GM21390 (cell line): ENCODE data around the gene BRD1.
"Not testable (repeated sequence)": the region's sequence is repeated elsewhere in the genome, so short reads cannot be mapped to it uniquely, and the experiment has no call there.

Experiments
- ATAC-seq: cut with Tn5 transposase; IDR thresholded peaks from one replicate; pipeline ENCODE4 v1.9.1; 2021; ENCODE audit not compliant: unreplicated experiment

BRD1 gene

GRCh38 chr22:49827271-49827852 lies 311 bp downstream of the BRD1 start:
- no peak for ATAC-seq

DNA sequence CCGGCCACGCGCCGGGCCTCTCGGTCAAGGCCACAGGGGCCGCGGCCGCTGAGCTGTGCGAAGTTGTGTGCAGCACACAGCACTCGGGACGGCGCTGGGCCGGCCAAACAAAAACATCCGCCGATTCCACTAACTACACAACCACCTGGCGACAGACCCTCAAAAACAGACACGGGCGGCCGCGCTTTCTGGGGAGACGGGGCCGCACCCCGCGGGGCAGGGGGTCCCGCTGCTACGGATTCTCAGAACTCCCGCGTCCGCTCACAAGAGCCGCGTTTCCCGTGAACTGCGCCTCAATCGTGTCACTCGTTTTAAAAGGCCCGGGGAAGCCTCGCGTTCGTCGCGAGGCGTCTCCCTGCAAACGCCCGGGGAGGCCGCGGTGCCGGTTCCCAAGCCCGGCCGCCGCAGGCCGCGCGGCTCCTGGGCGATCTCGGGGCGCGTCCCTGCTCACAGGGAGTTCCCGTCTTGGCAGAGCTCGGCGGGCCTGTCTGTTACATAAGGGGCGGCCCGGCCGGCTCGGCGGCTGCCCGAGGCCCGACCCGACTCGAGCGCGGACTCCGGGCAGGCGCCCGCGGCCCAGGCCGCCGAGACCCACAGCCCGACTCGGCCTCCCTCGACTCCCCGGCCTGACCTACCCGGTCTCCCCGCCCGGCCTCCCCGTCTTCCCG lies 936 bp downstream of the BRD1 start:
- ATAC-seq, result no peak

DNA sequence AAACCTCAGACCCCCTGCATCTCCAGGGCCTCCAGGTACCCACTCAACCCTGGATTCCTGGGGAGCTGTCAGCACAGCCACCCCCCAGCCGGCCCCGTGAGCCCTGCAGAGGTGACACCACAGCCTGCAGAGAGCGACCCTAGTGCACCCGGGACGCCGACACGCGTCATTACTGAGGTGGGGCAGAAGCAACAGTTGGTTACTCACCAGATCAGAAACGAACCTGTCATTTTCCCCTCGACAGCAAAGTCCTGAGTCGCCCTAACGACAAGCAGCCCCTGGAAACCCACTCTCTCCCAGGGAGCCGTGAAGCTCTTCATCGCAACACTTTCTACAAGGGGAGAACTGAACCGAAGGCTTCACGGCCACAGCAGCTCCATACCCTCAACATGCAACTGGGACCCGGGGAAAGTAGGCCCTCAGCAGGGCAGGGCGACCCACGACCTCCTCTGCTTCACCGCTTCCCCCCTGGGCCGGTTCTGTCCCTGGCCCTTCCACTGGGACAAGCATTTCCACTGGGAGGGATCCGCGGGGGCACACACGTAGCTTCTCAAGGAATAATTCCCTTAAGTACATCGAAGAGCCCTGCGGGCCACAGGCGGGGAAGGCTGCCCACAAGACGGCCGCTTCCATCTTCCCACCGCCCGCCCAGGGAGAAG lies 1.6 kb downstream of the BRD1 start:
- no peak for ATAC-seq

- ATAC-seq, result no peak
These were observed 2.2 kb downstream of the BRD1 start for GRCh38 chr22:49825436-49825835.

DNA sequence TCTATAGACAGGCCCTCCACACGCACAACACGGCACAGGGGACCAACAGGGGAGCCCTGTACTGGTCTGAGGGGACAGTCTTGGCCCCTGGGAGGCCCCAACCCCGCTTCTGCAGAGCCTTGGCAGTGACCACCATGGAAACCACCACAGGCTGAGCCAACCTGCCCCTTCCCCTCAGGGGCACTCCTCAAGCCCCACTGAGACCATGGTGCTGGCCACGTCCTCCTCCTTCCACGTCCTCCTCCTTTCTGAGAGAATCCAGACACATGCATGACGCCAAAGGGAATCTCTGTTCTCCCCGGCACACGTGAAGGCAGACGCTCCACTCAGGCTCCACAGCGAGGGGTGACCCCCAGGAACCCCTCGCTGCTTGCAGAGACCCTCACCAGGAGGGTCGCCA lies 2.7 kb downstream of the BRD1 start:
- ATAC-seq, result no peak

GRCh38 chr22:49824185-49824925 lies 3.3 kb downstream of the BRD1 start:
- no peak for ATAC-seq

DNA sequence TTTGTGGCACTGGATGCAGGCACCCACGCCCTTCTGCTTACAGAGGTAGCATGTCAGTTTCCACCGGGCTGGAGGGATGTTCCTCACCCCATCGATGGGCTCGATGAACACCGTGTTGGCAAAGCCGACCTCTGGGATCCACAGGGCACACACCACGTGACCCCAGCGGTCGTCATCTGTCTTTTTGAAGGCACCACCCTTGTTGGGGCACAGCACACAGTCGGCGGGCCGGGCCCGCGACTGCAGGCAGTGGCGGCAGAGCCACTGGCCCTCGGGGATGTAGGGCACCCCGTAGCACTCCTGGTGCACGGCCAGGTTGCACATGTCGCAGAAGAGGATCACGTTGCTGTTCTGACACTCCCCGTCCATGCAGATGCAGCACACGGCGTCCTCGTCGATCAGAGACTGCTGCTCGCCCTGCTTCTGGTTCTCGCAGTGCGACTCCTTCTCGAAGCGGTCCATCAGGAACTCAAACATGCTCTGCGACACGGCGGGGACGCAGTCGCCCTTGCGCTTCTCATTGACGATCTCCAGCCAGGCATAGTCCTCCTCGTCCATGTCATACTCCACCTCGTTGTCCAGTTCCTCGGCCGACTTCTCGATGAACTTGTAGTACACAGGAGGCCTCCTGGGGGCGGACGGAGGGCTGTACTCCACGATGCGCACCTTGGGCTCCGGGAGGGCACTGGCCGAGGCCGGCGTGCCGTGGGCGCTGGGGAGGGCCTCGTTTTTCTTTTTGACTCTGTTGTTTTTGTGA lies 4.2 kb downstream of the BRD1 start:
- no peak for ATAC-seq

- not testable (repeated sequence) for ATAC-seq
These were observed 5.9 kb downstream of the BRD1 start for GRCh38 chr22:49821741-49822140.

- no peak for ATAC-seq
These were observed 6.7 kb downstream of the BRD1 start for GRCh38 chr22:49820984-49821383.

DNA sequence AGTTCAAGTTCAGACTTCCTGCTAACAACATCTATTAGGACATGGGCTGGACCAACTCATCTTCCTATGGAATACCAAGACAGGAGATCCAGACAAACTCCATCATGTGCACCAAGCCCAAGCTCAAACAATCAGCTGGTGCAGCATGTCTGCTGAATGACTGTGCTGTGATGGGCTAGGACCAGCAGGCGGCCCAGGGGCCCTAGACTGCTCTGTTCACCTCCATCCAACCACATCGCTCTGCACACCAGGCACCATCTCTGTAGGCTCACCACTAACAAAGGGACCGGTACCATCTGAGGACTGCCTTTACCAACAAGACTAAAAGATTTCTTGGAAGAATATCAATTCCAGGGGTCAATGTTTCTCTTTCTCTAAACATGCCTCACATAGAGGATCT lies 10.3 kb downstream of the BRD1 start:
- ATAC-seq, result no peak

DNA sequence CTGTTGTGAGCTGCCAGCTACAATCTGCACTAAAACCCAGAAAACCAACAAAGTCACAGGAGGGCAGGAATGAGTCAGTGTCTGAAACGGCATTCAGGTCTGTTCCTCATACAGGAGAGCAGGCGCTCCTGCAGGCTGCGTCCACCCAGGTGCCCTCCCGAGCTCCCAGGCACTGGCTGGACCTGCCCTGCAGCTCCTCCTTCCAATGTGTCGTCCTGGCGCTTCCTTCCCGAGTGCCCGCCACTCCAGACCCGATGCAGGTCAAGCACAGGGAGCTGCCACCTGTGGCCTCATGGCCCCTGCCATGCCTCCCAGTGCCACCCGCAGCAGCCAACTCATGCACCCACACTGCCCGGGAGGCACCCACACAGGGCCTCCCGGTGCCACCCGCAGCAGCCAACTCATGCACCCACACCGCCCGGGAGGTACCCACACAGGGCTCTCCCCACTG lies 12.0 kb downstream of the BRD1 start:
- ATAC-seq, result no peak

GRCh38 chr22:49814856-49815255 lies 12.8 kb downstream of the BRD1 start:
- ATAC-seq, result no peak

GRCh38 chr22:49814164-49814686 lies 13.4 kb downstream of the BRD1 start:
- no peak for ATAC-seq

DNA sequence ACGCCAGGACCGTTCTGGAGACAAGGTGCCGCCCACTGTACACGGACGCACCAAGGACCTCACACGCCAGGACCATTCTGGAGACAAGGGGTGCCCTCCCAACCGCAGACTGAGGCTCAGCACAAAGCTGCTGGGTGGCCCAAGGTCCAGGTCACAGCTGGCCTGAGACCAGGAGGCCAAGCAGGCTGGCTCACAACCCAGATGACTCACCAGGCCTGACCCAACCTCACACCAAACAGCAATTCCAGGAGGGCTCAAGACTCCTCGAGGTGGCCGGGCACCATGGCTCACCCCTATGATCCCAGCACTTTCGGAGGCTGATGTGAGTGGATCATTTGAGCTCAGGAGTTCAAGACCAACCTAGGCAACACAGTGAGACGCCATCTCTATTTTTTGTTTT lies 14.8 kb downstream of the BRD1 start:
- ATAC-seq, result no peak

DNA sequence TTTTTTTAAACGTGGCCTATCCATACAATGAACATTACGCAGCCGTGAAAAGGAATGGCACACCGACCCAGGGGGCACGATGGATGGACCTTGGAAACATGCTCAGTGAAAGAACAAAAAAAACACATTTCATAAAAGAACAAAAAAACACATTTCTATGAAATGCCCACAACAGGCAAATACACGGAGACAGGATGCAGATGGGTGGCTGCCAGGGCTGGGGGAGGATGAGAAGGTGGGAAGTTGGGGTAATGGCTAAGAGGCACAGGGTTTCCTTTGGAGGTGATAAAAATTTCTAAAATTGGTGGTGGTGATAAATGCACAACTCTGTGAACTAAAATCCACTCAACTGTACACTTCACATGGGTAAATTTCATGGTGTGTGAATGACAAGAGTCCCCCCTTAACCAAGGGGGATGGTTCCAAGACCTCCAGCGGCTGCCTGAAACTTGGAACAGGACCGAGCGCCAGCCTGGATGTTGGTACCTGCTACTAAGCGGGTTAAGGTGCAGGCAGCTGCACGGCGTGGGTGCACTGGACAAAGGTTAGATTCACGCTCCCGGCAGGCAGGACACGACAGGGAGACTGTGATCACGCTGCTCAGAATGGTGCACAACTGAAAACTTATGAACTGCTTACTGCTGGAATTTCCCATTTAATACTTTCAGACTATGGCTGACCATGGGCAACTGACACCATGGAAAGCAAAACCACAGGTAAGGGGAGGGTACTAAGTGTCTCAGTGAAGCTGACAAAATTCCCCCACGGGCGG lies 16.5 kb downstream of the BRD1 start:
- ATAC-seq, result no peak

GRCh38 chr22:49810363-49811019 lies 17.2 kb downstream of the BRD1 start:
- no peak for ATAC-seq

- no peak for ATAC-seq
These were observed 19.6 kb downstream of the BRD1 start for GRCh38 chr22:49807780-49808708.

GRCh38 chr22:49807129-49807528 lies 20.5 kb downstream of the BRD1 start:
- ATAC-seq, result no peak
